Stomach smooth muscle (tissue), 2 donors: ENCODE data around the gene SPN.
"Not testable (repeated sequence)": the region's sequence is repeated elsewhere in the genome, so short reads cannot be mapped to it uniquely, and the experiment has no call there.

Source experiments
- H3K27ac ChIP-seq: one replicate; pipeline ENCODE4 v1.7.0; 2013; ENCODE audit warnings: mild to moderate bottlenecking, low read length, inconsistent platforms
- H3K27me3 ChIP-seq, 2 donors: one replicate each; pipeline ENCODE4 v1.7.0; 2013; ENCODE audit warnings: low read length in 2 of 2; ENCODE audit not compliant: insufficient read depth in 2 of 2, control insufficient read depth in 1 of 2
- H3K36me3 ChIP-seq, 2 donors: one replicate each; pipeline ENCODE4 v1.7.0; 2013; ENCODE audit warnings: low read length in 2 of 2; ENCODE audit not compliant: control insufficient read depth in 2 of 2, insufficient read depth in 2 of 2
- H3K4me1 ChIP-seq: one replicate; pipeline ENCODE4 v1.7.0; 2013; ENCODE audit warnings: low read length; ENCODE audit not compliant: control insufficient read depth, insufficient read depth
- H3K4me3 ChIP-seq, 2 donors: one replicate each; pipeline ENCODE4 v1.7.0; 2013; ENCODE audit warnings: low read length in 2 of 2
- H3K9ac ChIP-seq, 2 donors: one replicate each; pipeline ENCODE4 v1.7.0; 2013; ENCODE audit warnings: low read length in 2 of 2, mild to moderate bottlenecking in 1 of 2
- H3K9me3 ChIP-seq, 2 donors: one replicate each; pipeline ENCODE4 v1.7.0; 2013; ENCODE audit warnings: low read length in 2 of 2; ENCODE audit not compliant: control insufficient read depth in 2 of 2
- donor health status: healthy.
- donor health status: Pancreatic carcinoma.

Gene SPN

GRCh38 chr16:29663807-29664090 is 702 bp downstream of the SPN start:
- no peak overlapping the region for H3K4me3 ChIP-seq
- H3K9ac ChIP-seq = no peak overlapping the region
- H3K27me3 ChIP-seq = peaks cover 5 to 9% of the 10 kb centered on the region in 2 donors
- no peak overlapping the region for H3K27ac ChIP-seq
- H3K36me3 ChIP-seq = no peaks in the 10 kb centered on the region
- H3K9me3 ChIP-seq = no peaks in the 10 kb centered on the region
- H3K4me1 ChIP-seq = no peaks in the 10 kb centered on the region

GRCh38 chr16:29664091-29664921 is 1.3 kb downstream of the SPN start:
- no peaks in the 10 kb centered on the region for H3K36me3 ChIP-seq
- no peaks in the 10 kb centered on the region for H3K9me3 ChIP-seq
- peaks cover 5 to 9% of the 10 kb centered on the region in 2 donors for H3K27me3 ChIP-seq
- H3K27ac ChIP-seq = no peak overlapping the region
- no peak overlapping the region for H3K4me3 ChIP-seq
- H3K9ac ChIP-seq = no peak overlapping the region
- H3K4me1 ChIP-seq = no peaks in the 10 kb centered on the region

GRCh38 chr16:29665294-29666077 is 2.4 kb downstream of the SPN start:
- H3K9ac ChIP-seq = no peak overlapping the region
- H3K27me3 ChIP-seq = peaks cover 5 to 9% of the 10 kb centered on the region in 2 donors
- H3K36me3 ChIP-seq = no peaks in the 10 kb centered on the region
- no peak overlapping the region for H3K4me3 ChIP-seq
- no peaks in the 10 kb centered on the region for H3K9me3 ChIP-seq
- H3K4me1 ChIP-seq = no peaks in the 10 kb centered on the region
- no peak overlapping the region for H3K27ac ChIP-seq

- H3K4me3 ChIP-seq, H3K27ac ChIP-seq, H3K9me3 ChIP-seq, H3K36me3 ChIP-seq, H3K27me3 ChIP-seq, H3K9ac ChIP-seq, H3K4me1 ChIP-seq: not testable (repeated sequence)
These were observed 4.2 kb downstream of the SPN start for GRCh38 chr16:29667322-29667610.

GRCh38 chr16:29667755-29668154 is 4.7 kb downstream of the SPN start:
- Histone ChIP-seq H3K36me3 (no peaks in the 10 kb centered on the region), H3K4me3 (no peak overlapping the region), H3K27me3 (peaks cover 5 to 9% of the 10 kb centered on the region in 2 donors), H3K9ac (no peak overlapping the region), H3K27ac (no peak overlapping the region), H3K9me3 (no peaks in the 10 kb centered on the region), H3K4me1 (no peaks in the 10 kb centered on the region)

- Histone ChIP-seq H3K36me3 (no peaks in the 10 kb centered on the region), H3K9me3 (no peaks in the 10 kb centered on the region), H3K4me1 (no peaks in the 10 kb centered on the region), H3K4me3 (no peak overlapping the region), H3K27ac (no peak overlapping the region), H3K27me3 (peaks cover 5 to 9% of the 10 kb centered on the region in 2 donors), H3K9ac (no peak overlapping the region)
These were observed 5.2 kb downstream of the SPN start for GRCh38 chr16:29668267-29668666.

GRCh38 chr16:29673501-29673900 is 10.5 kb downstream of the SPN start:
- Histone ChIP-seq H3K27ac (no peak overlapping the region), H3K36me3 (no peaks in the 10 kb centered on the region), H3K4me1 (peaks cover 6% of the 10 kb centered on the region), H3K27me3 (no peaks in the 10 kb centered on the region), H3K9ac (no peak overlapping the region), H3K9me3 (no peaks in the 10 kb centered on the region), H3K4me3 (no peak overlapping the region)

- Histone ChIP-seq H3K9ac (peak overlapping the region in 1 of 2 donors; percentile 22), H3K27ac (no peak overlapping the region), H3K27me3 (no peaks in the 10 kb centered on the region), H3K9me3 (no peaks in the 10 kb centered on the region), H3K36me3 (no peaks in the 10 kb centered on the region), H3K4me3 (peak overlapping the region; percentile 1 to 40), H3K4me1 (peaks cover 6% of the 10 kb centered on the region)
These were observed 11.1 kb downstream of the SPN start for GRCh38 chr16:29674188-29674587.

GRCh38 chr16:29675811-29676643 is 13.0 kb downstream of the SPN start:
- Histone ChIP-seq H3K27me3 (no peaks in the 10 kb centered on the region), H3K9me3 (no peaks in the 10 kb centered on the region), H3K4me3 (no peak overlapping the region), H3K9ac (no peak overlapping the region), H3K27ac (no peak overlapping the region), H3K4me1 (peaks cover 6% of the 10 kb centered on the region), H3K36me3 (no peaks in the 10 kb centered on the region)

GRCh38 chr16:29676989-29677785 is 14.1 kb downstream of the SPN start:
- no peaks in the 10 kb centered on the region for H3K36me3 ChIP-seq
- H3K4me1 ChIP-seq = peaks cover 6% of the 10 kb centered on the region
- H3K4me3 ChIP-seq = no peak overlapping the region
- no peaks in the 10 kb centered on the region for H3K9me3 ChIP-seq
- no peak overlapping the region for H3K27ac ChIP-seq
- H3K27me3 ChIP-seq = no peaks in the 10 kb centered on the region
- no peak overlapping the region for H3K9ac ChIP-seq
